ENCODE data around the gene RFK. TPM values are rescaled to one million over a fixed set of nuclear protein-coding genes. Genes with fewer than 3 reads are reported as not detected.

The RFK gene
- polyA plus RNA-seq, 1 donor, result 29.5 TPM

- DNase-seq, result no peak
Observed at GRCh38 chr9:76414661-76415060, 20.4 kb upstream of the RFK start.

GRCh38 chr9:76413658-76414057 is 19.4 kb upstream of the RFK start:
- no peak for DNase-seq

- no peak for DNase-seq
Observed at GRCh38 chr9:76412638-76413037, 18.4 kb upstream of the RFK start.

- DNase-seq, result no peak
Observed at GRCh38 chr9:76405868-76406267, 11.6 kb upstream of the RFK start.

GRCh38 chr9:76405340-76405739 is 11.1 kb upstream of the RFK start:
- DNase-seq, result no peak

GRCh38 chr9:76404401-76404800 is 10.2 kb upstream of the RFK start:
- DNase-seq, result no peak

- peak; percentile 18 for DNase-seq
Observed at GRCh38 chr9:76403352-76403751, 9.1 kb upstream of the RFK start.

GRCh38 chr9:76401580-76402354 is 7.5 kb upstream of the RFK start:
- DNase-seq, result no peak

- no peak for DNase-seq
Observed at GRCh38 chr9:76401176-76401575, 7.0 kb upstream of the RFK start.

- DNase-seq, result no peak
Observed at GRCh38 chr9:76400534-76401096, 6.4 kb upstream of the RFK start.

GRCh38 chr9:76399856-76400255 is 5.6 kb upstream of the RFK start:
- DNase-seq, result no peak

- no peak for DNase-seq
Observed at GRCh38 chr9:76396597-76396996, 2.4 kb upstream of the RFK start.

- DNase-seq, result no peak
Observed at GRCh38 chr9:76396144-76396543, 1.9 kb upstream of the RFK start.

GRCh38 chr9:76395381-76395780 is 1.2 kb upstream of the RFK start:
- no peak for DNase-seq

- no peak for DNase-seq
Observed at GRCh38 chr9:76394960-76395252, 680 bp upstream of the RFK start.

- no peak for DNase-seq
Observed at GRCh38 chr9:76390656-76391055, 3.6 kb downstream of the RFK start.

GRCh38 chr9:76379494-76379893 is 14.7 kb downstream of the RFK start:
- DNase-seq, result no peak

- DNase-seq, result no peak
Observed at GRCh38 chr9:76378367-76379073, 15.7 kb downstream of the RFK start.

GRCh38 chr9:76377791-76378190 is 16.4 kb downstream of the RFK start:
- no peak for DNase-seq

GRCh38 chr9:76374783-76375559 is 19.3 kb downstream of the RFK start:
- peak; percentile 66 for DNase-seq

- DNase-seq, result no peak
Observed at GRCh38 chr9:76373784-76374474, 20.3 kb downstream of the RFK start.

GRCh38 chr9:76373173-76373783 is 20.9 kb downstream of the RFK start:
- no peak for DNase-seq
